Parathyroid adenoma (tissue), 2 donors: ENCODE results near the gene DRAP1.

Experiments used
- H2AFZ ChIP-seq: fragments of 300-600 bp; sonication (generic); one replicate; pipeline ENCODE4 v1.7.0; 2017; ENCODE audit warnings: antibody characterized with exemption, mild to moderate bottlenecking
- H3K27ac ChIP-seq: fragments of 300-600 bp; sonication (generic); one replicate; pipeline ENCODE4 v1.7.0; 2017
- H3K27me3 ChIP-seq: fragments of 300-600 bp; sonication (generic); one replicate; pipeline ENCODE4 v1.7.0; 2017; ENCODE audit warnings: low read length; ENCODE audit not compliant: control insufficient read depth, insufficient read depth
- H3K36me3 ChIP-seq: fragments of 300-600 bp; sonication (generic); one replicate; pipeline ENCODE4 v1.7.0; 2017; ENCODE audit warnings: low read length; ENCODE audit not compliant: control insufficient read depth, insufficient read depth
- H3K4me1 ChIP-seq: fragments of 300-600 bp; sonication (generic); one replicate; pipeline ENCODE4 v1.7.0; 2017; ENCODE audit warnings: control low read depth
- H3K4me2 ChIP-seq: fragments of 300-600 bp; sonication (generic); one replicate; pipeline ENCODE4 v1.7.0; 2017; ENCODE audit warnings: low read length
- H3K4me3 ChIP-seq: fragments of 300-600 bp; sonication (generic); one replicate; pipeline ENCODE4 v1.7.0; 2017; ENCODE audit warnings: low read depth, low read length
- H3K79me2 ChIP-seq: fragments of 300-600 bp; sonication (generic); one replicate; pipeline ENCODE4 v1.7.0; 2017; ENCODE audit warnings: control low read depth
- H3K9ac ChIP-seq: fragments of 300-600 bp; sonication (generic); one replicate; pipeline ENCODE4 v1.7.0; 2017; ENCODE audit warnings: mild to moderate bottlenecking
- H3K9me3 ChIP-seq: fragments of 300-600 bp; sonication (generic); one replicate; pipeline ENCODE4 v1.7.0; 2017; ENCODE audit warnings: low read length; ENCODE audit not compliant: control insufficient read depth
- CTCF ChIP-seq: fragments of 300-600 bp; sonication (generic); IDR thresholded peaks from one replicate; pipeline ENCODE4 v1.7.0; 2017; ENCODE audit warnings: antibody characterized with exemption, mild to moderate bottlenecking
- donor health status: primary hyperparathyroidism.

DRAP1 gene

GRCh38 chr11:65931773-65932557, 12.7 kb downstream of the DRAP1 start:
- no peak overlapping the region for H2AFZ ChIP-seq
- no peaks in the 10 kb centered on the region for H3K36me3 ChIP-seq
- no peak overlapping the region for H3K4me2 ChIP-seq
- H3K27ac ChIP-seq = no peak overlapping the region
- H3K4me3 ChIP-seq = no peak overlapping the region
- no peak overlapping the region for H3K9ac ChIP-seq
- no peaks in the 10 kb centered on the region for H3K27me3 ChIP-seq
- H3K9me3 ChIP-seq = no peaks in the 10 kb centered on the region
- TF ChIP-seq CTCF = no peak
- H3K79me2 ChIP-seq = no peaks in the 10 kb centered on the region
- no peaks in the 10 kb centered on the region for H3K4me1 ChIP-seq

- no peaks in the 10 kb centered on the region for H3K36me3 ChIP-seq
- no peaks in the 10 kb centered on the region for H3K27me3 ChIP-seq
- no peak overlapping the region for H3K27ac ChIP-seq
- H3K9me3 ChIP-seq = no peaks in the 10 kb centered on the region
- TF ChIP-seq CTCF = no peak
- no peak overlapping the region for H2AFZ ChIP-seq
- H3K4me2 ChIP-seq = no peak overlapping the region
- H3K79me2 ChIP-seq = no peaks in the 10 kb centered on the region
- no peaks in the 10 kb centered on the region for H3K4me1 ChIP-seq
- no peak overlapping the region for H3K4me3 ChIP-seq
- no peak overlapping the region for H3K9ac ChIP-seq
Observed at GRCh38 chr11:65932558-65932919, 13.3 kb downstream of the DRAP1 start.

GRCh38 chr11:65934014-65934413, 14.8 kb downstream of the DRAP1 start:
- no peaks in the 10 kb centered on the region for H3K79me2 ChIP-seq

GRCh38 chr11:65937766-65938165, 18.5 kb downstream of the DRAP1 start:
- Histone ChIP-seq H3K4me2 (no peak overlapping the region), H3K4me1 (no peaks in the 10 kb centered on the region), H3K27me3 (no peaks in the 10 kb centered on the region), H2AFZ (no peak overlapping the region), H3K79me2 (no peaks in the 10 kb centered on the region), H3K27ac (no peak overlapping the region), H3K4me3 (no peak overlapping the region), H3K36me3 (no peaks in the 10 kb centered on the region), H3K9ac (no peak overlapping the region), H3K9me3 (no peaks in the 10 kb centered on the region)
- no peak for TF ChIP-seq CTCF

More at GRCh38 chr11:65934014-65934413, 14.8 kb downstream of the DRAP1 start:
- no peak overlapping the region for H3K9ac ChIP-seq
- TF ChIP-seq CTCF = no peak
- no peak overlapping the region for H3K27ac ChIP-seq
- no peak overlapping the region for H3K4me2 ChIP-seq
- no peaks in the 10 kb centered on the region for H3K27me3 ChIP-seq
- H2AFZ ChIP-seq = no peak overlapping the region
- no peaks in the 10 kb centered on the region for H3K4me1 ChIP-seq
- no peaks in the 10 kb centered on the region for H3K9me3 ChIP-seq
- H3K36me3 ChIP-seq = no peaks in the 10 kb centered on the region
- H3K4me3 ChIP-seq = no peak overlapping the region
